ENCODE data around the gene PRDM16.
"Not testable (repeated sequence)": the region's sequence is repeated elsewhere in the genome, so short reads cannot be mapped to it uniquely, and the experiment has no call there.

Gene PRDM16

DNA sequence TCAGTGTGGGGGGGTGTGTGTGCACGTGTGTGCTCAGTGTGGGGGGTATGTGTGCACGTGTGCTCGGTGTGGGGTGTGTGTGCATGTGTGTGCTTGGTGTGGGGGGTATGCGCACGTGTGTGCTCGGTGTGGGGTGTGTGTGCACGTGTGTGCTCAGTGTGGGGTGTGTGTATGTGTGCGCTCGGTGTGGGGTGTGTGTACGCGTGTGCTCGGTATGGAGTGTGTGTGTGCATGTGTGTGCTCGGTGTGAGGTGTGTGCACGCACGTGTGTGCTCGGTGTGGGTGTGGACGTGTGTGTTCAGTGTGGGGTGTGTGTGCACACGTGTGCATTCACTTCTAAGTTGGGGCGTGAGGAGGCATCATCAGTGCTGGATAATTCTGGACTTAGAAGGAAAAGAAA, 77.9 kb downstream of the PRDM16 start:
- DNase-seq: no peak

DNA sequence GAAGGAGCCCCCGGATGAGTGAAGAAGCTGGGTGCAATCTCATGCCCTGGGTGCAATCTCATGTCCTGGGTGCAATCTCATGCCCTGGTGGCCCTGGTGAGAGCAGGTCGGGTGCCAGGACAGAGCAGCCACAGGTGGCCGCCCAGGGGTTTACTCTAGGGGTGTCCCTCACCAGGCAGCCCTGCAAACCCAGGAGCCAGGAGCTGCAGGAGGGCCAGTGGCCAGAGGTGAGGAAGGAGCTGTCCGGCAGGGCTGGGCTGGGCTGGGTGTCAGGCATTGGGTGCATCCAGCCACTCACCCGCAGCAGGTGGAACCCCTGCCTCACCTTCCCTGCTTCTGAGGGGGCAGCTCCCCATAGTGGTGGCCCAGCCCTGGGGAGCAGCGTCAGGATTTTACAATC, 79.2 kb downstream of the PRDM16 start:
- DNase-seq: no peak

DNA sequence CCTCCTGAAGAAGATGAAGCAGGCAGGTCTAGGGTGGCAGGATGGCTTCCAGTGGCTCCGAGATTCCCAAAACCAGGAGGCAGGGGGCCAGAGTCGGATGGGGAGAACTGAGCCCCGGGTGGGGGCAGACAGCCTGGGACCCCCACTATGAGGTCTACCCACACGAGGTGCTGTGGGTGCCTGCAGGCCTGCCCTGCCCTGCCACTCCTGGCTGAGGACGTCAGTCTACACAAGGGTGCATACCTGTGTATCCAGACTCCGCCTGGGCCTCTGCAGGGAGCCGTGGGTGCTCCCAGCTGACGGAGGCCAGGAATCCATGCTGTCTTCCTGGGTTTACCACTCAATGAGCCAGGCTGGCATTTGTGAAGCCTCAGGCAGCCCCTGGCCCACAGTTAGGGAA, 80.3 kb downstream of the PRDM16 start:
- DNase-seq: no peak

DNA sequence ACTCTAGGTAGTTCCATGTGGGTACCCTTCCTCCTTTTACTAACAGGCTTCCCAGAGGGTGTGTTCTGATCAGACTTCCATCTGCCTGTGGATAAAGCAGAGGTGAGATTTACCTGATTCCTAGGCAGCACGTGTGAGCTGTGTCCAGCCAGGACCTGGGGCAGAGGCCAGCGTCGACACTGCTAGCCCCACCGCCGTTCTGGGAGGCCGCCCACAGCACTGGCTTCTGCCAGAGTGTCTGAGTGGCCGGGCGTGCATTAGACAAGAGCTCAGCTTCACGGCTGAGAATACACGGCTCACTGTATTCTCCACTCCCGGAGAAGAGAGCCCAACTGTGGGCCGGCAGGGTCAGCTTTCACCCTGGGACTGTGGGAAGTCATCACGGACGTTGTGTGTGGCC, 82.5 kb downstream of the PRDM16 start:
- no peak for DNase-seq

DNA sequence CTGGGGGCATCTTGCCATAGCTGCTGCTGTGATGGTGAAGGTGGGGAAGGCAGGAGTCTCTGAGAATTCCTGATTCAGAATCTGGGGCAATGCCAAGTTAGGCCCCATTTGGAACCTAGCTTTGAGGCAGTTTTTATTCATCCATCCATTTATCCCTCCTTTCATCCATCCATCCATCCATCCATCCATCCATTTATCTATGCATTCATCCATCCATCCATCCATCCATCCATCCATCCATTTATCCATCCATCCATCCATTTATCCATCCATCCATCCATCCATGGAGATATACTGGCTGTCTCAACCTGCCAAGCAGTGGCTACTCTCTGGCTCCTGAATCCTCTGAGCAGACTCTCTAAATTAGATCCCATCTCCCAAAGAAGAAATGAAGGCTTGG, 83.1 kb downstream of the PRDM16 start:
- DNase-seq: no peak

DNA sequence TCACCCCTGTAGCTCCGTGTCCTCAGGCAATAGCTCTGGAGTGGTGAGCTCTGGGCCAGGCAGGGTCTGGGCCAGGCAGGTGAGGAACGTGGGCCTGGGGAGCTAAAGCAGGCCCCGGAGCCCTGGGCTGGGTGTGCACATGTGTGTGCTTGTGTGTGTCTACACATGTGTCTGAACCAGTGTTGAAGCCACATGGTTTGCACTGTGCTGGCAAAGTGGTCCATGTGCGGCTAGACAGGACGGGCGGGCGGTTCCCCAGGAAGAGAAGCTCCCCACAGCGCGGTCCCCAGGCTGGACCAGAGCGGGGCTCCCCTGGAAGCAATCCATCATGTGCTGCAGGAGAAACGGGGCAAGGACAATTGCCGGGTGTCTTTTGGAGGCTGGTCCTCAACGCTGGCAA, 84.2 kb downstream of the PRDM16 start:
- DNase-seq: no peak

DNA sequence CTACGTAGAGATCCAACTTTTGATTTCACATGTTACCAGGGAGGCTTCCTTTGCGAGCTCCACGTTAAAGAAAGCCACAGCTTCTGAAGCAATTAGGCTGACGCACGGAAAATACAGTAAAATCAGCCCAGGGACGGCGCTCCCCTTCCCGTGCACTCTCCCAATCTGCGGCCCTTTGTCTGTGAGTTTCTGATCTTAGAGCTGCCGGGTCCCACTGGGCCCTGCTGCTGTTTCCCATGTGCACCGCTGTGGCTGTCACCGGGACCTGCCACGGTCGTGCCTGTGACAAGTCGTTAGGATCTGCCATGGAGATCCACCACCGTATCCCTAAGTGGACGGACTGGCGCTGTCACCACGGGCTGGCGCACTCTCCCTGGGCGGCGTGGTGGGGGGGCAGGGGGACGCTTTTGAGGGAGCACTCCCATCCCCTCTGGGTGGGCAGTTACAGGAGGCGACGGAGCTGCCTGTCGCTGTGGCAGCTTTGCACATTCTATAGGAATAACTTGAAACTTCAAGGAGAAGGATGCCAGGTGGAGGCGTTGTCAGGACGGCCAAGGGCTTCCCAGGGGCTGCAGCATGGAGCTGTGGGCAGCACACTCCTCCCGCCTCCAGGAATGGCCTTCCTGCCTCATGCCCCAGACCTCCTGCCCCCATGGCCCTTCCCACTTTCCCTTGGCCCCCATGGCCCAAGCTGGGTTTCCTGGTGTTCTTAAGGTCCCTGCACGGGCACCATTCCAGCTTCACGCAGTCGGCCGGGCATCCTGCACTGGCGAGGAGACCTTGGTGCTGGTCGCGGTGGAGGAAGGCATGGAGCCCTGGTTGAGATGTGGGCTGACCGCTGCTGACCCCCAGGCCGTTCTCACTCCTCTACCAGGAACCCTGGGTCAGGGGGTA, 85.1 kb downstream of the PRDM16 start:
- no peak for DNase-seq

DNA sequence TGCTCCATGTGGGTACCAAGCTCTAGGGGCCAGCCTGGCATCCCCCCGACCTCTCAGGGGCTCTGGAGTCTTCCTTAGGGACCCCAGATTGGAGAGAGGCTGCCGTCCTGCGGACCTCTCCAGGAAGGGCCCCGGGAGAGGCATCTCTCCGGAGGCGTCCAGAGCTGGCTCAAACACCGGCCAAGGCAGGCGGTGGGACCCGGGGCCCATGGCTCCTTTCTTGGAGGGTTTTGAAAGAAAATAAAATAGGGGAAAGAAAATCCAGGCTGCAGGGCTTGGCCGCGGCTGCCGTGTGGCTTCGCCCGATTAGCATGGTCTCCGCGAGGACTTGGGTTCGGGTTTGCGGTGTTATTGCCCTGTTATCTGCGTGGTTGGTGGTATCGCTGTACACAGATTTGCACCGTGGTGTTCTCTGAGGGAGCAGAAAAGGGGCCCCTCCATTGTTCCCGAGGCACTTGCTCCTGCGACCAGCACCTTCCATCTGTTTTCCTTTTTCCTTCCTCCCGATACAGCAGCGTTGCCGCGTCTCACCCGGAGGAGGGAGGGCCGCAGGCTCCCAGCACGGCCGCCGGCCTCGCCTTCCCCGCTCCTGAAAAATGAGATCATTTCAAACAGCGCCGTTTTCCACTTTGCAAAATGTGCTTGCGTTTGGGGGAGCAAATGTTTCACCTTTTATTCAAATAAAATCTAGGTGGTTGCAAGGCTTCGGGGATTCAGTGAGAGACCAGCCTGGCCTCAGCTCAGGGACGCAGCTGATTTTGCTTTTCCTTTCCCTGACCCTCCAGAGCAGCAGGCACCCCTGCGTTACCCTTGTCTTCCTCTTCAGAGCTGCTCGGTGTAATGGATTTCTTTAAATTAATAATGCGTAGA, 86.3 kb downstream of the PRDM16 start:
- no peak for DNase-seq

DNA sequence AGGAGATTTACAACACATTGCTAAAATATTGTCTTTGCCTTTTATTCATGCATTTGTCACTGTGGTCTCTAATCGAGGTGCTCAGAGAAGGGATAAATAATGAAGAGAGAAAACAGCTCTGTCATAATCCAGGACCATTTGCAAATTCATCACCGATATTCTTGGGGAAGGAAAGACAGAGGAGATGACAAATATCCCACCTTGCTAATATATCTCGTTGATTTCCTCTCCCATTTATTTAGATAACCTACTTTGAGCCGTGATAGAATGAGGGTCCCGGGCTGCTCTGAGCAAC, 86.9 kb downstream of the PRDM16 start:
- no peak for DNase-seq

DNA sequence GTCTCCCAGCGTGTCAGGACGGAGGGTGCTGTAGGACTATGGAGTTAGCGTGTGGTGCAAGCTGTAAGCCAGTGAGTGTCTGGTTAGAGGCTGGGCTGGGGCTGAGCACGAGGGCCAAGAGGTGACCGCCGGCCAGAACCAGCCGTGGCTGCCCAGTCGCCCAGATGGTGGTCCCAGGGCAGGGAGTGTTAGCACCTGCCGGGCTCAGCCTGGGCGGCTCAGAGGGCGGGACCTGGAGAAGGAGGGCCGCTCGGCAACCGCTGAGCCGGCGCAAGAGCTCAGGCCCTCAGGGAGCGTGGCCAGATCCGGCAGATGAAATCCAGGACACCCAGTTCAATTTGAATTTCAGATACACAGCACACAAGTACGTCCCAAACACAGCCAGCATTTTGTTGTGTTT, 87.9 kb downstream of the PRDM16 start:
- no peak for DNase-seq

DNA sequence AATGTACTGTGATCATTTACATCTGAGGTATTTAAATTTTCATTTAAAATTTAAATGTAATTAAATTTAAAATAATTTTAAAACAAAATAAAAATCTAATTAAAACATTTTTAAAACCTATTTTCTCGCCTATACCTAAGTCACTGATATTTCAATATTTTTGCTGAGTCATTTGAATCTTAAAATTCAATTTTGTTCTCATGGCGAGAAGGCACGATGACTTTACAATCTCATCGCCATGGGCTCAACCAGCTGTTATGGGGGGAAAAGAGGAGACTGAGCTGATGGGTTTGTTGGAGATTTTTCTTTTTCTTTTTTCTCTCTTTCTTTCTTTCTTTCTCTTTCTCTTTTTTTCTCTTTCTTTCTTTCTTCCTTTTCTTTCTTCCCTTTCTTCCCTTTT, 89.3 kb downstream of the PRDM16 start:
- DNase-seq: no peak

DNA sequence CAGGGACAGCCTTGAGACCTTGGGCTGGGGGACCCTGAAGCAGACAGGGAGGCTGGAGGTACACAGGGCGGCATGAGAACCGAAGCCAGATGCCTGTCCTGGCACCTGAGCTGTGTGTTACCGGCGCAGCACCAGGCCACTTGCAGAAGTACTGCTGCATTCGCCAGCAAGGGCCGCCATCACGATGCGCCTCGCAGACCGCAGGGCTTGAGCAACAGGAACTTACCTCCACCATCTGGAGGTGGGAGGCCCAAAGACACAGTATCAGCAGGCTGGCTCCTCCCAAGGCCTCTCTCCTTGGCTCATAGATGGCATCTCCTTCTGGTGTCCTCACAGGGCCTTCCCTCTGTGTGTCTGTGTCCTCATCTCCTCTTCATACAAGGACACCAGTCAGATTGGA, 90.1 kb downstream of the PRDM16 start:
- DNase-seq: no peak

DNA sequence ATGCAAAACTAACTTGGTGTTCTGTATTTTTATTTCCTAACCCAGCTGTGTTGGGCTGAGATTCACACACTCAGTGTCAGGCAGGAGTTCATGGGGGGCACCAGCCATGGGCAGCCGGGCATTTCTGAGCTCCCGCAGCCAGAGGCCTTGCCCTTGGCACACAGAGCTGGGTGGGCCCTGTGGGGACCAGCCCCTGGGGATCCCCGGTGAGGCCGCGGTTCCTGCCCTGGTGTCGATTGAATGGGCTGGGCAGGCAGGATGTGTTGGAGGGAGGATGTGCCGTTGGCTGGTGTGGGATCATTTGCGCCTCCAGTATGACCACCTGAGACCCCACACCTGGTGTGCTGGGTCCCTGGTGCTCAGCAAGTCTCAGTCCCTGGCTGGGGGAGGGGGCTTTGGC, 91.0 kb downstream of the PRDM16 start:
- DNase-seq: no peak

DNA sequence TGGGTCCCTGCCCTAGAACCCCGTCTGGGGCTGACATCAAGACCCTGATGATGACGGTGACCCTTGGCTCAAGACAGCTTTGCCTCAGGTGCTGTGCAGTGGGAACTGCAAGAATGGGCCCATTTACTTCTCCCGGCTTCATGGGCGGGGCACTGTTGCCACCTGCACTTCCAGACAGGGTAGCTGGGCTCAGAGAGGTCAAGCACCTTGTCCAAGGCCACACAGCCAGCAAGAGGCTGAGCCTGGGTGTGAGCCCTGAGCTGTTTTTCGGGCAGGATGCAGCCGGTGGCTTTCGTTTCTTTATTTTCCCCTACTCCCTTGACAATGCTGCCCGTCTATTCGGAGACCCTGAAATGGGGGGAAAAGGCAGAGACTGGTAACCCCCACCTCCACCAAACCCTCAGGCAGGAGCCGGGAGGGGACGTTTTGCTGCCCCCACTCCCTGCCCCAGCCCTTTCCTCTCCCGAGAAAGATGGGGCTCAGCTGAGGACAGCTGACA, 91.7 kb downstream of the PRDM16 start:
- DNase-seq: no peak

DNA sequence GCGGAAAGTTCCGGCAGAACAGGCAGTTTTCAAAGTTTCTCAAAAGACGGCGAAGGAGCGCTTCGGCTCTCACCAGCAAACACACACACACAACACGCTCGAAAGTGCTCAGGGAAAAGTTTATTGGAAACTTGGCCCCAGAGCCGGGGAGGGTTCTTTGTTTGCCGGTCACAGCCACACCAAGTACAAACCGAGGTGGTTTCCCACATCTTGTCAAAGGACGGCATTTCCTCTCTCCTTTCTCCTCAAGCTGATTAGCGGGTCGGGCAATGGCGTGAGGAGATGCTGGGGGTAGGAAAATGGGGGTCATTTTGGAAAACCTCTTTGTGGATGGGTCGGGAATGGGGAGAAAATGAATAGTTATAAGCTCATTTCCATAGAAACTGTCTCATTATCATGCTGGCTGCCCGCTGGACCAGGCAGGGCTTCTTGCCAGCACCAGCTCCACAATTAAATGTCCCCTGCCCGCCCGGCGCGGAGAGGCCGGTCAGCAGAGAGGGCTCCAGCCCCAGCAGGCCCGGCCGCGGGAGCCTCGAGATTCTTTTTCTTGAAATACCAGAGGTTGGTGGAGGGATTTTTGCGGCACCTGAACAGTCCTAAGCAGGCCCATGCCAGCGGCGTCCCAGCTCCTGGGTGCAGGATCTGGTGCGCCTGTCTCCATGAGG, 92.3 kb downstream of the PRDM16 start:
- no peak for DNase-seq

DNA sequence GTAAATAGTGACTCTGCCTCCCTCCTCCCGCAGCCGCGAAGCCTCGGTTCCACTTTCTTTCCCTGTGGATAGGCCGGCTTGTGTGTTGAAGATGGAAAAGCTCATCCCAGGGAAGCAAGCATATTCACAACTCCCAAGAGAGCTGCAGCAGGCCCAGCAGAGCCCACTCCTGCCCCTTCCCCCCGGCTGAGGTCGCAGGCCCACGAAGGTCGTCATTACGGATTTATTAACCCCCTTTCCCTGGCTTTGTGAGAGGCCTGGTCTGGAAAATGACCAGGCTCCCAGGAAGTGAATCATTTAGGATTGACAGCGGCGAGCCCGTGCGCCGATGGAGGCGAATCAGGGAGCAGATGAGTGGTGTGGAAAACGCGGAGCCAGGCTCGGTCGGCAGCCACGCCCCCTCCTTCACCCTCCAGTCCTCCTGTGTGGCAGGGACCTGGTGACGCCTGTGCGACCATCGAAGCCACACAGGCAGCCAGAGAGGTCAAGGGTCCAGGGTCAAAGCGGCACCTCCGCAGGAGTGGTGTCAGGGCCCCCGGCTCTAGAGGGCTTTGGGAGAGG, 93.4 kb downstream of the PRDM16 start:
- no peak for DNase-seq

DNA sequence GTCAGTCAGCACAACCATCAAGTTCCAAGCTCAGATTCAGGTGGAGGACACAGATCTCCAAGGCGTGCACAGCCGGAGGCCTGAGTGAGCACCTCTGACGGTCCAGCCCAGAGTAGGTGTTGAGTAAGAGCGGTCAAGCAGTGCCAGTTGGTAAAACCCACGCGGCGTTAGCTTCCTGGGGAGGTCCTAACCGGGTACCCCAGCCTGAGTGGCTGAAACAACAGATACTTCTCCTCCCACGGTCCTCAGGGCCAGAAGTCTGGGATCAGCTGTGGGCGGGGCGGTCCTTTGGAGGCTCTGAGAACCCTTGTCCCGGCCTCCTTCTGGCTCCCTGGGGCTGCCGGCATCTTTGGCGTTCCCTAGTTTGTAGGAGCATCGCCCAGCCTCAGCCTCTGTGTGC, 94.4 kb downstream of the PRDM16 start:
- no peak for DNase-seq

DNA sequence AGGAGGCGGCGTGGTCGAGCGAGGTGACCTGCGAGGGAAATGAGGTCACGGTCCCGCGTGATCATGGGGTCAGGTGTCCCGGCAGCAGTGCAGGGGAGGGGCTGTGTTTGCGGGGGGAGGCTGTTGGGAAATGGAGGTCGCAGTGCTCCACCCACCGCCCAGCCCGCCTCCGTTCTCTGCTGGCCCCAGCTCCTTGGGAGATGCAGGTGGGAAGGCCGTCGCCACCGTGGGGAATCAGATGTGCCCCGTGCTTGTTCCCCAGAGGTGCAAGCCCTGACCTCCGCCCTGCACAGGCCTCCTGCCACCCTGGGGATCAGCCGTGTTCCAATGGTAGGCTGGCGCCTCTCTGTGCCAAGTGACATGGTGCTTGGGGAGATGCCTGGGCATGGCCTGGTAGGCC, 95.7 kb downstream of the PRDM16 start:
- no peak for DNase-seq

DNA sequence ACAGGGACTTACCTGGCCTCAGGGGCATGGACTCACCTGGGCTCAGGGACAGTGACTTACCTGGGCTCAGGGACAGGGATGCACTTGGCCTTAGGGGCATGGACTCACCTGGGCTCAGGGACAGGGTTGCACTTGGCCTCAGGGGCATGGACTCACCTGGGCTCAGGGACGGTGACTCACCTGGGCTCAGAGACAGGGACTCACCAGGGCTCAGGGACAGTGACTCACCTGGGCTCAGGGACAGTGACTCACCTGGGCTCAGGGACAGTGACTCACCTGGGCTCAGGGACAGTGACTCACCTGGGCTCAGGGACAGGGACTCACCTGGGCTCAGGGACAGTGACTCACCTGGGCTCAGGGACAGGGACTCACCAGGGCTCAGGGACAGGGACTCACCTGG, 96.2 kb downstream of the PRDM16 start:
- DNase-seq: not testable (repeated sequence)

DNA sequence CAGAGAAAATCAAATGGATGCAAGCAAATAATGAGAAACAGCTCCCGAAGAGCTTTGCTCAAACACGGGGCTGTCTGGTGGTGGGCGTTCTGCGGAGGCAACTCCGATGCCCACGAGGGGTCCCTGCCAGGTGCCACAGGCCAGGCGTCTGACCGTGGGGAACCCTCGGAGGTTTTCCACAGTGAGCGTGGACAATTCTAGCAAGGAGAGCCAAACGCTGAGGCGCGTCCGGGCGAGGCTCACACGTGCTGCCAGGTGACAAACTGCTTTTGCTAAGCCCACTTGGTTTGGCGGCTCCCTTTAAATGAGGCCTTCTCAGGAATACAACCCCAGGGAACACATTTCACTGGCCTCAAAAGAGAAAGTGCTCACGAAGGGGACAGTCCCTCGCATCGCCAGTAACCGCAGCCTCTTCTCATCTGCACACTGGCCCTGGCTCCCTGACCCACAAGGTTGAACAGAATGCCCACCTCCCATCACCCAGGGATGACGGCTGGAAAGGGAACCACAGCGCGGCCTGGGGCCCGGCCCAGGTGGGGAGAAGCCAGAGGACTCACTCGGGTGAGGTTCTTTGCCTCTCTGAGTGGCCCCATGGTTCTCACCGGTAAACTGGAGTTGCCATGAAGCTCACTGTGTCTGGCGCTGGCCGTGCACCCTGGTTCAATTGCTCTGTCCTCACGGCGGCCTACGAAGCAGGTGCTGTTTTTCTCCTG, 97.4 kb downstream of the PRDM16 start:
- no peak for DNase-seq

DNA sequence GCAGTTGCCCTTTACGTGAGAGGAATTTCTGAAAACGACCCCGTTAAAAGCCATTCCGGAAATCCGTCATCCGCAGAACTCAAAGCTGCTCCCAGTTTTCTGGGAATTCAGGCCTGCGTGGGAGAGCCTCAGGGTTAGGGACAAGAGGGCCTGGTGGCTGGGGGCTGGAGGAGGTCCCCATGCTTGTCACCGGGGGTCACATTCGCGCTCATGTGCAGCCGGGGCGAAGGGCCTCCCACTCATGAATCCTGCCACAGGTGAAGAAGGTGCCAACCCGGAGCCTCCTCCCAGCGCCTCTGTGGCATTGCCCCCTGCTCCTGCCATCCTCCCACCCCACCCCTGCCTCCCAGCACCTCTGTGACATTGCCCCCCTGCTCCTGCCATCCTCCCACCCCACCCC, 98.3 kb downstream of the PRDM16 start:
- DNase-seq: no peak

DNA sequence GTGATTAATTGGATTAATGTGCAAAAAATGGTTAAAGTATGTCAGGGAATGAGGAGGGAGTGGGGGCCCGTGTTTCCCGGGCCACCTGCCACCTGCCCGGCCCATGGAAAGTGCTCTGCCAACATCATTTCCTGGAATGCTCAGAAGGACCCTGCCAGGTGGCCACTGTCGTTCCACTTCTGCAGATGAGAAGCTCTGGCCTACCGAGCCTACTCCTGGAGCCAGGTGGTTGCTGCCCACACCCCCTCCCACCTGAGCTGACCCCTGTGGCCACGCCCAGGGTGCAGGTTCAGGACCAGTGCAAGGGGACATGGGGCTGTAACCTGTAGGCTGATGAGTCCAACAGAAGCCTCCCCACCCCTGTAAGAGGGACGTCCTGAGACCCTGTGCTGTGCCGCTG, 99.7 kb downstream of the PRDM16 start:
- DNase-seq: no peak
